ENCODE data around the gene RSRC1. TPM values are rescaled to one million over a fixed set of nuclear protein-coding genes. Genes with fewer than 3 reads are reported as not detected.

The RSRC1 gene
- total and polyA plus RNA-seq, 2 of the 13 experiments (the other 11 are each of a cell fraction or from before 2014, with no cell fraction given): 4.9 to 63.0 TPM

- Histone ChIP-seq H3K27me3 (ENCODE audit: control insufficient read depth in 1 of 2, insufficient read depth in 2 of 2, low read length in 2 of 2) (no peaks in the 10 kb centered on the region), H3K4me2 (ENCODE audit: low read depth, low read length) (no peak overlapping the region), H3K4me1 (ENCODE audit: insufficient read depth, low read length) (no peaks in the 10 kb centered on the region), H3K4me3 (replicated peaks in 1 of 3; ENCODE audit: insufficient read depth in 1 of 3, low read depth in 2 of 3, low read length in 3 of 3) (no peak overlapping the region), H3K79me2 (ENCODE audit: insufficient read depth, low read length) (no peaks in the 10 kb centered on the region), H4K20me1 (ENCODE audit: insufficient read depth, low read length) (no peaks in the 10 kb centered on the region; the same call in 1 of the 2 replicates), H3K9ac (ENCODE audit: insufficient read depth, low read depth, low read length) (no peak overlapping the region), H2AFZ (ENCODE audit: low read length) (no peak overlapping the region), H3K27ac (ENCODE audit: extremely low read length, insufficient read depth, low read length) (no peak overlapping the region), H3K36me3 (replicated peaks in 1 of 2; ENCODE audit: control insufficient read depth in 1 of 2, insufficient read depth in 2 of 2, low read length in 2 of 2) (no peaks in the 10 kb centered on the region), H3K9me3 (ENCODE audit: low read length) (no peaks in the 10 kb centered on the region)
- in situ Hi-C loops (cut with HindIII; ENCODE audit: extremely low pct_ligation_motif_present, low pct_unique_long_range_greater_than_20kb): no loop called here
- DNase-seq (ENCODE audit: low spot score): no peak
- no peak for FAIRE-seq
- POLR2A ChIA-PET: no interaction called here
- BruUV-seq (replicated peaks): no TSS peak
- CTCF ChIA-PET (ENCODE audit: low intra/inter-chr PET ratio, low total read pairs): no interaction called here
- intact Hi-C loops (cut with micrococcal nuclease; ENCODE audit: unreplicated experiment): no loop called here
- no peak for TF ChIP-seq ZNF207 (IDR thresholded peaks at IDR 0.05; ENCODE audit: borderline replicate concordance)
- TF ChIP-seq MAFK (conservative IDR thresholded peaks at IDR 0.05 in 1 of 2, IDR thresholded peaks at IDR 0.05 in 1 of 2; ENCODE audit: low read length in 2 of 2): peak in 1 of 2 experiments; percentile 21; a peak in 1 of 4 replicates
- no peak for ATAC-seq
Observed at GRCh38 chr3:158402590-158402989, 292.7 kb downstream of the RSRC1 start.

DNA sequence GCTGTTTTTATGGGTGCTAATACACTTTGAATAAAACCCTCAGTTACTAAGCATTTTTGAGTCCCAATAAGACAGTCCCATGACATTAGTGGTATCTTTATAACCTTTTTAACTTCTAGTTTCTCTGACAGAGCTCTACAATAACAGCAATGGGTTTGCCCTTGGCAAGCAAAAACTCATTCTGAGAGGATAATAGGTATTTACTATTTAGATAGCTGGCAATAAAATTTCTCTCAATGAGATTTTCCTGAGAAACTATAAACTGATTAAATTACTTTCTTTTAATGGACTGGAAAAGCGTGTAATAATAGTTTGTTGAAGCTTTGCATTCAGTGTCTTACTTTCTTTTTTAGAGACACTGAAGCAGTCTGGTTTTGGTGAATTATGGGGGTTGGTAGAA, 293.1 kb downstream of the RSRC1 start:
- no peaks in the 10 kb centered on the region for H3K4me1 ChIP-seq (ENCODE audit: insufficient read depth, low read length)
- H4K20me1 ChIP-seq (ENCODE audit: insufficient read depth, low read length): no peaks in the 10 kb centered on the region; the same call in 1 of the 2 replicates
- FAIRE-seq (no peak), DNase-seq (ENCODE audit: low spot score) (no peak), ATAC-seq (no peak)
- no peak overlapping the region for H3K4me3 ChIP-seq (replicated peaks in 1 of 3; ENCODE audit: insufficient read depth in 1 of 3, low read depth in 2 of 3, low read length in 3 of 3)
- H2AFZ ChIP-seq (ENCODE audit: low read length): no peak overlapping the region
- no peaks in the 10 kb centered on the region for H3K9me3 ChIP-seq (ENCODE audit: low read length)
- 87% methylated on average over 1 of the region's 1 CpG for WGBS (ENCODE audit: low lambda C conversion rate)
- no peak overlapping the region for H3K9ac ChIP-seq (ENCODE audit: insufficient read depth, low read depth, low read length)
- H3K27me3 ChIP-seq (ENCODE audit: control insufficient read depth in 1 of 2, insufficient read depth in 2 of 2, low read length in 2 of 2): no peaks in the 10 kb centered on the region
- POLR2A ChIA-PET: no interaction called here
- H3K27ac ChIP-seq (ENCODE audit: extremely low read length, insufficient read depth, low read length): no peak overlapping the region
- no peaks in the 10 kb centered on the region for H3K79me2 ChIP-seq (ENCODE audit: insufficient read depth, low read length)
- H3K36me3 ChIP-seq (replicated peaks in 1 of 2; ENCODE audit: control insufficient read depth in 1 of 2, insufficient read depth in 2 of 2, low read length in 2 of 2): no peaks in the 10 kb centered on the region
- intact Hi-C loops (cut with micrococcal nuclease; ENCODE audit: unreplicated experiment): no loop called here
- in situ Hi-C loops (cut with HindIII; ENCODE audit: extremely low pct_ligation_motif_present, low pct_unique_long_range_greater_than_20kb): no loop called here
- CTCF ChIA-PET (ENCODE audit: low intra/inter-chr PET ratio, low total read pairs): no interaction called here
- no peak overlapping the region for H3K4me2 ChIP-seq (ENCODE audit: low read depth, low read length)
- no peak for TF ChIP-seq MAZ (IDR thresholded peaks at IDR 0.05; ENCODE audit: borderline replicate concordance, low read depth, low read length)
- no peak for TF ChIP-seq MAZ (CRISPR knock-in tag; IDR thresholded peaks at IDR 0.05; ENCODE audit: low read depth)
- no peak for TF ChIP-seq FOXK2 (IDR thresholded peaks at IDR 0.05)
- TF ChIP-seq TAF15 (IDR thresholded peaks at IDR 0.05; ENCODE audit: low read depth, low read length, poor library complexity, severe bottlenecking): no peak
- TF ChIP-seq JUNB (CRISPR knock-in tag; IDR thresholded peaks at IDR 0.05; ENCODE audit: borderline replicate concordance): no peak
- TF ChIP-seq ZNF672 (CRISPR knock-in tag; IDR thresholded peaks at IDR 0.05): no peak
- no TSS peak for BruUV-seq (replicated peaks)

Measured in HepG2 (cell line).